Thyroid gland (tissue), 4 donors: ENCODE measurements around the gene NEDD4. TPM values are rescaled to one million over a fixed set of nuclear protein-coding genes. Genes with fewer than 3 reads are reported as not detected.

Experiments used
- DNase-seq, 2 donors: peaks; one replicate each; pipeline ENCODE4 v3.0.0-alpha.2; 2019
- H3K27ac ChIP-seq, 3 donors: fragments of 200-600 bp; sonication (generic); 1 replicate in 2 of 3; 2 replicates in 1 of 3; pipeline ENCODE4 v1.5.1; 2016 to 2019; ENCODE audit warnings: mild to moderate bottlenecking in 1 of 3, moderate library complexity in 1 of 3
- H3K27me3 ChIP-seq: fragments of 200-600 bp; sonication (generic); one replicate; pipeline ENCODE4 v1.5.1; 2019
- H3K36me3 ChIP-seq, 2 donors: fragments of 200-600 bp; sonication (generic); one replicate each; pipeline ENCODE4 v1.5.1; 2016 to 2019
- H3K4me1 ChIP-seq, 2 donors: fragments of 200-600 bp; sonication (generic); one replicate each; pipeline ENCODE4 v1.5.1; 2017 to 2019
- H3K4me3 ChIP-seq, 3 donors: fragments of 200-600 bp; sonication (generic); replicated peaks in 1 of 3; 1 replicate in 2 of 3; 2 replicates in 1 of 3; pipeline ENCODE4 v1.5.1; 2016; ENCODE audit warnings: mild to moderate bottlenecking in 1 of 3
- H3K9me3 ChIP-seq: fragments of 200-600 bp; sonication (generic); one replicate; pipeline ENCODE4 v1.5.1; 2017
- CTCF ChIP-seq, 6 experiments: fragments of 200-600 bp in 3 of 6; fragments of 450-650 bp in 3 of 6; sonication (generic) in 3 of 6; IDR thresholded peaks; one replicate each; pipeline ENCODE4 v1.5.1; 2016 to 2019; ENCODE audit warnings: antibody characterized with exemption in 6 of 6, mild to moderate bottlenecking in 2 of 6, inconsistent platforms in 1 of 6, moderate library complexity in 1 of 6
- POLR2A ChIP-seq, 2 donors: fragments of 450-650 bp; IDR thresholded peaks; one replicate each; pipeline ENCODE4 v1.6.1; 2017; ENCODE audit warnings: antibody characterized with exemption in 2 of 2, mild to moderate bottlenecking in 2 of 2, moderate library complexity in 1 of 2
- WGBS, 2 donors: methylation state at CpG; one replicate each; pipeline ENCODE4 v1.1.5; 2017; 5-methylcytosine and 5-hydroxymethylcytosine counted together
- intact Hi-C: fragments of 100-400 bp; cut with DNase I; formaldehyde crosslinking; loops from one replicate; pipeline ENCODE4 v1.15.1; 2023
- total RNA-seq, 4 donors: library from RNA; depleted of rRNA; stranded (reverse); fragments of >200 nt; gene quantifications; one replicate each; pipeline ENCODE4 v1.2.3, GENCODE V29; 2016

The NEDD4 gene
- total RNA-seq, 4 donors from 2014 or later, result 10.1 to 22.1 (median 19.2) TPM

- Histone ChIP-seq H3K9me3 (no peaks in the 10 kb centered on the region), H3K4me1 (no peaks in the 10 kb centered on the region), H3K27ac (no peak overlapping the region), H3K27me3 (no peaks in the 10 kb centered on the region), H3K36me3 (no peaks in the 10 kb centered on the region), H3K4me3 (no peak overlapping the region)
- DNase-seq, result no peak
- 94 to 96% methylated on average over 10 of the region's 10 CpGs for WGBS, 2 donors
- intact Hi-C loops, result no loop called here
- TF ChIP-seq CTCF (IDR thresholded peaks at IDR 0.05) (no peak), POLR2A (IDR thresholded peaks at IDR 0.05) (no peak)
Observed at GRCh38 chr15:56019819-56020486, 26.5 kb upstream of the NEDD4 start.

- H3K9me3 ChIP-seq, result no peaks in the 10 kb centered on the region
- no peak for DNase-seq
- H3K36me3 ChIP-seq, result no peaks in the 10 kb centered on the region
- no peak overlapping the region for H3K4me3 ChIP-seq
- TF ChIP-seq CTCF (IDR thresholded peaks at IDR 0.05) (no peak), POLR2A (IDR thresholded peaks at IDR 0.05) (no peak)
- WGBS, 2 donors, result 88 to 92% methylated on average over 11 of the region's 11 CpGs
- no peaks in the 10 kb centered on the region for H3K4me1 ChIP-seq
- H3K27me3 ChIP-seq, result no peaks in the 10 kb centered on the region
- H3K27ac ChIP-seq, result no peak overlapping the region
- intact Hi-C loops, result no loop called here
Observed at GRCh38 chr15:56019060-56019793, 25.8 kb upstream of the NEDD4 start.

DNA sequence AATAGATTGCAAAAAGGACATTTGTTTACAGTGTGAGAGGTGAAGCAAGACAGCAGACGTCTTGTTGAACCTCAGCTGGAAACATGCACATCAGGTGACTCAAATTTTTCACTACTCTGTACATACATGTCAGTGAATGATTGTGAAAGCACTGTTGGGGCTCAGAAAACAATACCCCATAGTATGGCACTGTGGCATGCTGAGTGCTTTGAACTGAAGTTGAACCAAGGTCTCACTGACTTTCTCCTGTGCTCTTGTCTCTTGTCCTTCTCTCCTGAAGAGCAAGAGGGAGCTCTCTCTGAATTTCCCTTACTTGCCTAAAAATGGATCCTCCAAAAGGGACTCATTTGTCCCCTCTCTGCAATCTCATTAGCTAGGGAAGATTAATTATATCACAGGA, 24.5 kb upstream of the NEDD4 start:
- Histone ChIP-seq H3K9me3 (no peaks in the 10 kb centered on the region), H3K27ac (no peak overlapping the region), H3K4me1 (no peaks in the 10 kb centered on the region), H3K36me3 (no peaks in the 10 kb centered on the region), H3K27me3 (no peaks in the 10 kb centered on the region), H3K4me3 (no peak overlapping the region)
- TF ChIP-seq POLR2A (IDR thresholded peaks at IDR 0.05), result no peak
- no peak for TF ChIP-seq CTCF (IDR thresholded peaks at IDR 0.05)
- DNase-seq, result no peak
- WGBS, 2 donors, result 37 to 56% methylated on average over 1 of the region's 1 CpG
- intact Hi-C loops, result no loop called here

DNA sequence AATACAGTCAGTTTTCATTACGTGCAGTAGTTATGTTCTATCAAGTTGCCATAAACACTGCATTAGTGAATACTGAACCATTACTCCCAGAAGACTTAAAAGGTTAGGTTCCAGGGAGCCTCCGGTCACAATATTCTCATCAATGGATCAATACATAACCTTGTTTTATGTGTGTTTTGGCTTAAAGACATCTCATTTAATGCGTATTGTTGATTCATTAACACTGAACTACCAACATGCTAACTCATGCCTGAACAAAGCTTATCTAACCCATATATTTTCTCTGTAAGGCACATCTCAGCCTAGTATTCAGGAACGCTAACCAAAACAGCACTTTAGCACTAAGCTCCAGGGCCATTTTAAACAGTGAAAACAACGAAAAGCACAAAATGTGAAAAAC, 24.1 kb upstream of the NEDD4 start:
- Histone ChIP-seq H3K27me3 (no peaks in the 10 kb centered on the region), H3K36me3 (no peaks in the 10 kb centered on the region), H3K4me3 (no peak overlapping the region), H3K27ac (no peak overlapping the region), H3K4me1 (no peaks in the 10 kb centered on the region), H3K9me3 (no peaks in the 10 kb centered on the region)
- intact Hi-C loops, result no loop called here
- WGBS, 2 donors, result 83 to 86% methylated on average over 5 of the region's 5 CpGs
- no peak for TF ChIP-seq POLR2A (IDR thresholded peaks at IDR 0.05)
- TF ChIP-seq CTCF (IDR thresholded peaks at IDR 0.05), result no peak
- no peak for DNase-seq

- intact Hi-C loops, result no loop called here
- 83 to 90% methylated on average over 3 of the region's 3 CpGs for WGBS, 2 donors
Observed at GRCh38 chr15:56016281-56016680, 22.9 kb upstream of the NEDD4 start.

More at GRCh38 chr15:56016281-56016680, 22.9 kb upstream of the NEDD4 start:
- no peaks in the 10 kb centered on the region for H3K9me3 ChIP-seq
- no peaks in the 10 kb centered on the region for H3K4me1 ChIP-seq
- no peak for TF ChIP-seq POLR2A (IDR thresholded peaks at IDR 0.05)
- no peak for TF ChIP-seq CTCF (IDR thresholded peaks at IDR 0.05)
- DNase-seq, result no peak
- no peaks in the 10 kb centered on the region for H3K36me3 ChIP-seq
- no peaks in the 10 kb centered on the region for H3K27me3 ChIP-seq
- H3K27ac ChIP-seq, result no peak overlapping the region
- no peak overlapping the region for H3K4me3 ChIP-seq
